OCI-LY3 (cell line): ENCODE results near the gene COMMD10.

Experiments
- EZH2phosphoT487 ChIP-seq: fragments of 200-600 bp; shearing (Covaris generic); IDR thresholded peaks from 2 replicates; pipeline ENCODE4 v1.6.1; 2018; ENCODE audit warnings: antibody characterized with exemption, mixed run types, low read depth
- TF ChIP-seq, protein P1 (sequence below): fragments of 200-600, 300-600 bp; sonication (generic); IDR thresholded peaks from 2 replicates; pipeline ENCODE4 v1.5.1; 2014; ENCODE audit warnings: antibody characterized with exemption, low read length, low read depth

DNA sequence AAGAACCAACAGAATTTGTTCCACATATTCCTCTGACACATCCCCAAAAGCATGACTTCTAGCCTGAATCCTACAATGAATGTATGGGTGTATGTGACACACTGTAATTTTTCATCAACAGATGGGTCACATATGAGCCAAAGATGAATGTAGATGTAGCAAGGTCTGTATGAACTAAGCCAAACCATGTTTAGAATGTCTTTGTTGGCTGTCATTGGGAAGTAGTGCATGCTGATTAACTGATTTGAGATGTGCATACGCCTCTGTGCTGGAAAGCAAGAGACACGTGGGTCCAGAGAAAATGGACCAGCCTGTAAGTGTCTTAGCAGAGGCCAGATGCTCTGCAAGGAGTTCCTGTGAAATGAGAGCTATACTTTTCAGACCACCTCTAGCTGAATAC is 222.0 kb downstream of the COMMD10 start:
- TF ChIP-seq, protein P1, sequence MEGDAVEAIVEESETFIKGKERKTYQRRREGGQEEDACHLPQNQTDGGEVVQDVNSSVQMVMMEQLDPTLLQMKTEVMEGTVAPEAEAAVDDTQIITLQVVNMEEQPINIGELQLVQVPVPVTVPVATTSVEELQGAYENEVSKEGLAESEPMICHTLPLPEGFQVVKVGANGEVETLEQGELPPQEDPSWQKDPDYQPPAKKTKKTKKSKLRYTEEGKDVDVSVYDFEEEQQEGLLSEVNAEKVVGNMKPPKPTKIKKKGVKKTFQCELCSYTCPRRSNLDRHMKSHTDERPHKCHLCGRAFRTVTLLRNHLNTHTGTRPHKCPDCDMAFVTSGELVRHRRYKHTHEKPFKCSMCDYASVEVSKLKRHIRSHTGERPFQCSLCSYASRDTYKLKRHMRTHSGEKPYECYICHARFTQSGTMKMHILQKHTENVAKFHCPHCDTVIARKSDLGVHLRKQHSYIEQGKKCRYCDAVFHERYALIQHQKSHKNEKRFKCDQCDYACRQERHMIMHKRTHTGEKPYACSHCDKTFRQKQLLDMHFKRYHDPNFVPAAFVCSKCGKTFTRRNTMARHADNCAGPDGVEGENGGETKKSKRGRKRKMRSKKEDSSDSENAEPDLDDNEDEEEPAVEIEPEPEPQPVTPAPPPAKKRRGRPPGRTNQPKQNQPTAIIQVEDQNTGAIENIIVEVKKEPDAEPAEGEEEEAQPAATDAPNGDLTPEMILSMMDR = no peak
- TF ChIP-seq EZH2phosphoT487 = no peak
